ENCODE results near the gene KCNJ16.

Gene KCNJ16

DNA sequence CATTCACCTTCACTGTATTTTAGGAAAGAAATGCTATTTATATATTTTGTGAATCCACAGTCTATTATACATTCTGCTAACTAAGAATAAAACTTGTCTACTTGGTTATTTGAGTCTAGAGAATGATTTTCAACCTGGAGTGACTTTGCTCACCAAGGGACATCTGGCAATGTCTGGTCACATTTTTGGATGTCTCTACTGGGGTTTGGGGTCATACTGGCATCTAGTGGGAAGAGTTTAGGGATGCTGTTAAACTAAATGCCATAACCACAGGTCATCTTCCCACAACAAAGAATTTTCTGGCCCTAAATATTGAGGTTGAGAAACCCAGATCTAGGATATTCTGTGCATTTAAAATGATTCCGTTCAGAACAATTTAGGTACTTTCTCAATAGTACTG, 26.0 kb downstream of the KCNJ16 start:
- no peak for TF ChIP-seq CTCF (IDR thresholded peaks at IDR 0.05; ENCODE audit: control insufficient read depth, extremely low read depth, insufficient read depth)
- H3K4me3 ChIP-seq (ENCODE audit: low read depth, low read length) = no peak overlapping the region
- DNase-seq (ENCODE audit: low read depth) = no peak

DNA sequence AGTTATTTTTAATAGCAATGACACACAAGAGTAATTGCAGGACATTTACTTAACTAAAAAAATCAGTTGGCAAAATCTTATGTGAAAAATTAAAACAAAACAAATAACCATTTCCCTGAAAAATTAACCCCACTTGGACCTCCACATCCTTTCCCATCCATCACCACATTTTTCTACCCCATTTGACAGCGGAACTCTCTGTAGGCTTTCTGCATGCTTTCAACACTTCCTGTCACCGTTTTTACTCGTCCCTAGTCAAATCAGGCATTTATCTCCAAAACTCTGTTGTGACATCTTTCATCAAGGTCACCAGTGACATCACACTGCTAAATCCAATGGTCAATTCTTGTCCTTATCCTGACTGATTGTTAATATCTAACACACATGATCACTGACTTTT, 27.5 kb downstream of the KCNJ16 start:
- DNase-seq (ENCODE audit: low read depth) = no peak
- no peak for TF ChIP-seq CTCF (IDR thresholded peaks at IDR 0.05; ENCODE audit: control insufficient read depth, extremely low read depth, insufficient read depth)
- no peak overlapping the region for H3K4me3 ChIP-seq (ENCODE audit: low read depth, low read length)

DNA sequence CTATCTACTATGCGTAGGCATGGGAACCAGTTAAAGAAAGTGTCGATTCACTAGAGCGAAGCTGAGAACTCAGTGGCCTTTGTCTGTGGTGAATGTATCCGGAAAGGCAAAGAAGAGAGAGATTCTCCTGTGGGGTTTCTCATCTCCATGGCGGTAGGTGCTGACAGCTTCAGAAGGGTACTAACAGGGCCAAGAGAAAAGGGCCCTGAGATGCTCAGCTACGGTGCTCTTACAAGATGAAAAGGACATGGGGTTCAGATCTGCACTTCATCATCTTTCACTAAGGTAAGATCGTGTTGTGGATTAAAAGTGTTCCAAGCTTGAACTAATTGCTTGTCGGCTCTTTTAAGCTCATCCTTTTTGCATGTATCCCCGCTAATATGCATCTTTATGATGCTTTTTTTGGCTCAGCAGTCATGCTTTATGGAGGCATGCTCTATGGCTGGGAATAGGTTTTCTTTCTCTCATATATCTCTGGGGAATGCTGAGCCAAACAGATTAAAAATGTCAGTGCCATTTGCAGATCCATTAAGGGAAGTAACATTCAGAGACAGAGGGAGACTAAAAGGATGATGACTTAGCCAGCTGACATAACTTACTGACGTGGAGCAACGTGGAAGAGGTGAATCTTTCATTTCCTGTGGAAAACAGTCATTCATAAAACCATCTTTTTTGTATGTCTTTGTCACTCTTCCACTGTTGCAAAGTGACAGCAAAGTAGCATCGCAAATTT, 29.9 kb downstream of the KCNJ16 start:
- no peak overlapping the region for H3K4me3 ChIP-seq (ENCODE audit: low read depth, low read length)
- TF ChIP-seq CTCF (IDR thresholded peaks at IDR 0.05; ENCODE audit: control insufficient read depth, extremely low read depth, insufficient read depth) = no peak
- DNase-seq (ENCODE audit: low read depth) = no peak

DNA sequence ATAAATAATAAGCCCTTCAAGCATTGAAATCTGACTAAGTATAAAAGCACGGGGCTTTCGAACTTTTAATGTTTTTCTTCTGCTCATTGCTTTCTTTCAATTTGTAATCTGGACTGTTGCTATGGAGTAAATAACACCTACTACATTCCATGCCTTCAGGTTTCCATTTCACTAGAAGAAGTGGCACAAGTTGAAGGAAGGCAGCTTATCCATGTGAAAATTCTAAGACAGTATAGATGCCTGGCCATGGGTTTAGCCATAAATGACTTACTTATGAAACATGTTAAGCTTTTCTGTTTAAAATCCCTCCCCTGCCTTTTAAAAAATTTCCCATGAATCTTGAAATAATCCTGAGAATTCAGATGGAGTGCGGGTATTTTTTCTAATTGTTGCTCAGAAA, 30.6 kb downstream of the KCNJ16 start:
- H3K4me3 ChIP-seq (ENCODE audit: low read depth, low read length) = no peak overlapping the region
- TF ChIP-seq CTCF (IDR thresholded peaks at IDR 0.05; ENCODE audit: control insufficient read depth, extremely low read depth, insufficient read depth) = no peak
- no peak for DNase-seq (ENCODE audit: low read depth)

DNA sequence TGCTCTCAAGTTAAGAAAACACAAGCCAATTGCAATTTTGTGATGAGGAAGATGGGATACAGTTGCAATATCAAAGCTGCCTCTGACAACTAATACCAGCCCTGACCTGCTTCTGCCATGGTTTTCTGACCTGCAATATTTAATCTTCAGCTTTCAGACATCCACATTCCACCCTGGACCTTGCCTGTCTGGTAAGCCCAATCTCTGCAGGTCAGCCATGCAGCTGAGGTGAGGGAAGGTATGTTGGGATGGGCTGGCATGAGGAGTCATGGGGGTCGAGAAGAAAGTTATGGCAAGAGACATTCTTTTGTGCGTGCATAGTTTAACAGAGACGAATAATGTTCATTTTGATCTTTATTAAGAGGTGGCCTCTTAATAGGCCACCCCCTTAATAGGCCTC, 31.5 kb downstream of the KCNJ16 start:
- no peak for DNase-seq (ENCODE audit: low read depth)
- no peak overlapping the region for H3K4me3 ChIP-seq (ENCODE audit: low read depth, low read length)
- no peak for TF ChIP-seq CTCF (IDR thresholded peaks at IDR 0.05; ENCODE audit: control insufficient read depth, extremely low read depth, insufficient read depth)

DNA sequence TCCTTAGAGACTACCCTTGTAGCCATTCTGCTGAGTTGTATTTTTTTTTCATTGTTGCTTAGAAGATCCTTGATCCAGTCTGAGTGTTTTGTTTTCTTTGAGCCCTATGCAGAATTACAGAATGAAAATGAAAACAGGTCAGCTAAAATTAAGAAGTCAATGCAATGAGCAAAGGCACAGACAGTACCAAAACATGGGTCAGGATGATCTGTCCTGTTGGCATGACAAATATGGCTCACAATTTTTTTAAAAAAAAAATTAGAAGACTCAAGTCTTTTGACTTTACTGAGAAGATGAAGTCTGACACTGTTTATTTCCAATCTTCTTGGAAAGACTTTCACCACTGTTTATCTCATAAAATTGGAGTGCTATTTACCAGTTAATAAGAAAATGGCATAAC, 32.4 kb downstream of the KCNJ16 start:
- no peak overlapping the region for H3K4me3 ChIP-seq (ENCODE audit: low read depth, low read length)
- TF ChIP-seq CTCF (IDR thresholded peaks at IDR 0.05; ENCODE audit: control insufficient read depth, extremely low read depth, insufficient read depth) = no peak
- no peak for DNase-seq (ENCODE audit: low read depth)

Measured in LNCaP clone FGC (cell line).